Left kidney (tissue), 2 donors: ENCODE results near the gene RHBDF1. TPM values are rescaled to one million over a fixed set of nuclear protein-coding genes. Genes with fewer than 3 reads are reported as not detected.
"Not testable (repeated sequence)": the region's sequence is repeated elsewhere in the genome, so short reads cannot be mapped to it uniquely, and the experiment has no call there.

Experiments used
- DNase-seq: peaks from one replicate; pipeline ENCODE4 v3.0.0-alpha.2; 2013
- polyA plus RNA-seq: library from polyadenylated mRNA; unstranded; fragments of 120-200 nt; gene quantifications from one replicate; pipeline ENCODE4 v1.2.1, GENCODE V29; 2013; ENCODE audit not compliant: insufficient read length

Gene RHBDF1
- polyA plus RNA-seq, 1 donor, result 26.3 TPM

DNA sequence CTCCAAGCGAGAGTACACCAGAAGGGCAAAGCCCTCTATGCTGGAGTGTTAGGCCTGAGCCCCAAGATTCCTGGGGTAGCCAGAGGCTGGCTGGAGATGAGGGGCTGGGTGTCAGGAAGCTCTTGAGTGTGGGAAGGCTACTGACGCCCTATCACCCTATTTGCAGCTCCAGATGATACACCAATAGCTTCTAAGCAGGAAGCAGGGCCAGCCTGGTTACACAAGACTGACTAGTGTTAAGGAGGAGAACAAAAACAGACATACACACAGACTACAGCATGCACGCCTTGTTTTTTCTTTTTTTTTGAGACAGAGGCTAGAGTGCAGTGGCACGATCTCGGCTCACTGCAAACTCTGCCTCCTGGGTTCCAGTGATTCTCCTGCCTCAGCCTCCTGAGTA, 34.9 kb downstream of the RHBDF1 start:
- DNase-seq, result no peak

DNA sequence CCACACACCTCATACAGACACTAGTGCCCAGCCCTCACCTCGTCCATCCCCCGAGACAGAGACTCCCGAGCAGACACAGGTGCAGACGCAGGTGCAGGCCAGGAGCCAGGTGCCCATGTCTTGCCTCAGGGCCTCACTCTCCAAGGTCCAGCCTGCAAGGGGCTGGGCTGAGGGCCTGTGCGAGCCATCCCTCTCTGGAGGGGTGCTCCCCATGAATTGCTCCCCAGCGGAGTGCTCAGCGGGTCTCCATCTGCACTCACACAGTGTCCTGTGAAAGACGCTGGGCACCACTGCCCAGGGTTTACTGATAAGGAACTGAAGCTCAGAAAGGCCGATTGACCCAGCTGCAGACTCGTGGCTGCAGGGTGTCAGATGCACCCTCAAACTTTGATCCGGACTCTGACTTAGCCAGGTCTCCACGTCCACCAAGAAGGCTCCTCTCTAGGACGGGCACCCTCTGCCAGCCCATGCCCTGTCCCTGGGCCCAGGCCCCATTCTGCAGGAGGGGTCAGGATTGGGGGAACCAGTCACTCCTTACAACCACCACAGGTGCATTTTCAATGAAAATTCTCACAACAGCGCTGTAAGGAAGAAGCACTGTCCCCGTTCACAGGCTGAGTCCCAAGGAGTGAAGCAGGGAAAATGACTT, 36.0 kb downstream of the RHBDF1 start:
- DNase-seq, result no peak

DNA sequence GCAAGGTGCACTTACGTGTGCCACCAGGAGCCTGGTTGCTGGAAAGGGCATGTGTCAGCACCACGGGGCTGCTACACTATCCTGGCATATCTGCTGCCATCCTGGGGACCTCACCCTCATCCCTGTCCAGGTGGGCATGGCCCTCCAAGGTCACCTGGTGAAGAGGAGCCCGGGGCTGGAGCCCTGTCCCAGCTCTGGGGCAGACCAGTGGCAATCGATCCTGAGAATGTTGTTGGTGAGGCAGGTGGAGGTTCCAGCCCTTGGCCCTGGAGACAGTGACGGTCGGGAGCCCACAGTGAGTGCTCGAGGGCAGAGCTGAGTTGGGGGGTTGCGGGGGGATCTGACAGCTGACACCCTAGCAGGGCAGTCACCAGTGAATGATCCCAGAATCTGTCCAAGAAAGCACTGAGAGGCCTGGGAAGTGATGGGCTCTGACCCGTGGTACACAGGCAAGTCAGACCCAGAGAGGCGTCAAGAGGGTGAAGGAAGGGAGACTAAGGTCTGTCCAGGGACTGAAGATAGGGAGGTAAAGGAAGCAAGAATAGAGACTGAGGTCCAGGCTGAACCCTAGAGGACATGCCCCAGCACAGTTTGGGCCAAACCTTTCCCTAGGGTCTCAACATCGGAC, 36.6 kb downstream of the RHBDF1 start:
- DNase-seq, result no peak

DNA sequence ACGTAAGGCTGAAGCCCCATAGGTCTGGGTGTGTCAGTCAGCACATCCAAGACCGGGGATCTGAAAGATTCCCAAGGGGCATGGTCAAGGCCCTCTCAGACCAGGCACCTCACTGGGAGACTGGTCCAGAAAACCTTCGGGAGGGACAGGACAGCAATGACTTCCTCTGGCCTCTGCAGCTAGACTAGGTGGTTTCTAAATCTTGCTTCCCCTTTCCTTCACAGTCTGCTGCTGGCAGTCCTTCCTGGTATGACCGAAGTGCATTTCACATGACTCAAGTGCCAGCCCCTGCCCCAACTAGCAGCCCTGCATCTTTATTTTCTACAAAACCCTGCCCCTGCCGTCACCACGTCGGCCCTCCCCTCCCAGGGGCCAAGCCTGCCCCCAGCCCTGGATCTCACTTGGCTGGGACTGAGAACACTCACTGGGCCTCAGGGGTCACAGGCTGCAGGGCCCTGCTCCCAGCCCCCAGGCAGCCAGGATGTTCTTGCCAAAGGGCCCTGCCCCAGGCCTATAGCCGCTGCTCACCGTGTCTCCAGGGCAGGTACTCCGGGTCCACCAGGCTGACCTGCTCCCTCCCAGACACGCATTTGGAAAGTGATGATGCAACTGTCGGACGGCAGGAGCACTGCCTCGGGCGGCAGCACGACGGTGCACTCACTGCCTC, 37.3 kb downstream of the RHBDF1 start:
- DNase-seq, result no peak

- DNase-seq, result no peak
Measured at GRCh38 chr16:34648-34987, 37.8 kb downstream of the RHBDF1 start.

GRCh38 chr16:33877-34647, 38.4 kb downstream of the RHBDF1 start:
- no peak for DNase-seq

GRCh38 chr16:33154-33876, 39.1 kb downstream of the RHBDF1 start:
- DNase-seq, result not testable (repeated sequence)

- not testable (repeated sequence) for DNase-seq
Measured at GRCh38 chr16:30627-31026, 41.8 kb downstream of the RHBDF1 start.

DNA sequence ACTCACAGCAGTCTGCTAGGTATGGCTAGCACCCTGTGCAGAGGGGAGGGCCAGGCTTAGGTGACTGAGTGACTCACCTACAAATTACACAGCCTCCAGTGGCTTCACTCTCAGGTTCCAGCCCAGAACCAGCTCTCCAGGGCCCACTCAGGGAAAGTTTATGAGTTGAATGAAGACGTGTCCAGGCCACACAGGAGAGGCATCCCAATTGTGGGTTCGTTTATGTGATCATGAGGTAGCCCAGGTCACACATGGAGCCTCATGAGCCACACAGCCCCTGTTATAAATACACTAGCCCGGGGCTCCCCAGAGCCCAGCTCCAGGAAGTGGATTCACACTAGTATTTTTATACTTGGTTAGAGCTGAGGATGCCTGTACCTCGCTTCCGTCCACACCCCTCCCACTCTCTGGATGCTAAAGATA, 46.5 kb downstream of the RHBDF1 start:
- not testable (repeated sequence) for DNase-seq

GRCh38 chr16:24151-24550, 48.3 kb downstream of the RHBDF1 start:
- DNase-seq, result not testable (repeated sequence)

DNA sequence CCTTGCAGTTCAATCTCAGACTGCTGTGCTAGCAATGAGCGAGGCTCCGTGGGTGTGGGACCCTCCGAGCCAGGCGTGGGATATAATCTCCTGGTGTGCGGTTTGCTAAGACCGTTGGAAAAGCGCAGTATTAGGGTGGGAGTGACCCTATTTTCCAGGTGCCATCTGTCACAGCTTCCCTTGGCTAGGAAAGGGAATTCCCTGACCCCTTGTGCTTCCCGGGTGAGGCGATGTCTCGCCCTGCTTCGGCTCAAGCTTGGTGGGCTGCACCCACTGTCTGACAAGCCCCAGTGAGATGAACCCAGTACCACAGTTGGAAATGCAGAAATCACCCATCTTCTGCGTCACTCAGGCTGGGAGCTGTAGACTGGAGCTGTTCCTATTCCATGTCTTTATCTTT, 51.5 kb downstream of the RHBDF1 start:
- not testable (repeated sequence) for DNase-seq

DNA sequence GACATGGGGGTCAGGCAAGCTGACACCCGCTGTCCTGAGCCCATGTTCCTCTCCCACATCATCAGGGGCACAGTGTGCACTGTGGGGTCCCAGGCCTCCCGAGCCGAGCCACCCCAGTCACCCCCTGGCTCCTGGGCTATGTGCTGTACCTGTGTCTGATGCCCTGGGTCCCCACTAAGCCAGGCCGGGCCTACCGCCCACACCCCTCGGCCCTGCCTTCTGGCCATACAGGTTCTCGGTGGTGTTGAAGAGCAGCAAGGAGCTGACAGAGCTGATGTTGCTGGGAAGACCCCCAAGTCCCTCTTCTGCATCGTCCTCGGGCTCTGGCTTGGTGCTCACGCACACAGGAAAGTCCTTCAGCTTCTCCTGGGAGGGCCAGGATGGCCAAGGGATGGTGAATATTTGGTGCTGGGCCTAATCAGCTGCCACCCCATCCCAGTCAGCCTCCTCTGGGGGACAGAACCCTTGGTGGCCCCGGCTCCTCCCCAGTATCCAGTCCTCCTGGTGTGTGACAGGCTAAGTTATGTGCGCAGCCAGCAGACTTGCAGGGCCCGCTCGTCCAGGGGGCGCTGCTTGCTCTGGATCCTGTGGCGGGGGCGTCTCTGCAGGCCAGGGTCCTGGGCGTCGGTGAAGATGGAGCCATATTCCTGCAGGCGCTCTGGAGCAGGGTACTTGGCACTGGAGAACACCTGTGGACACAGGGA, 55.2 kb downstream of the RHBDF1 start:
- DNase-seq, result not testable (repeated sequence)

DNA sequence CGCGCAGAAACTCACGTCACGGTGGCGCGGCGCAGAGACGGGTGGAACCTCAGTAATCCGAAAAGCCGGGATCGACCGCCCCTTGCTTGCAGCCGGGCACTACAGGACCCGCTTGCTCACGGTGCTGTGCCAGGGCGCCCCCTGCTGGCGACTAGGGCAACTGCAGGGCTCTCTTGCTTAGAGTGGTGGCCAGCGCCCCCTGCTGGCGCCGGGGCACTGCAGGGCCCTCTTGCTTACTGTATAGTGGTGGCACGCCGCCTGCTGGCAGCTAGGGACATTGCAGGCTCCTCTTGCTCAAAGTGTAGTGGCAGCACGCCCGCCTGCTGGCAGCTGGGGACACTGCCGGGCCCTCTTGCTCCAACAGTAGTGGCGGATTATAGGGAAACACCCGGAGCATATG, 61.7 kb downstream of the RHBDF1 start:
- not testable (repeated sequence) for DNase-seq

- DNase-seq, result no peak
Measured at GRCh38 chr16:9903-10665, 62.3 kb downstream of the RHBDF1 start.

Other genes starting within 250 kb of the RHBDF1 start
- gene POLR3K, start 19.0 kb downstream of the RHBDF1 start, polyA plus RNA-seq, result 14.3 TPM
- 40.6 TPM for gene SNRNP25, start 18.8 kb downstream of the RHBDF1 start, polyA plus RNA-seq
- gene MPG, start 5.6 kb upstream of the RHBDF1 start, polyA plus RNA-seq, result 14.2 TPM
- 33.5 TPM for gene NPRL3, start 66.0 kb upstream of the RHBDF1 start, polyA plus RNA-seq
- 0.30 TPM for gene HBZ, start 80.0 kb upstream of the RHBDF1 start, polyA plus RNA-seq
- 1.8 TPM for gene HBM, start 93.3 kb upstream of the RHBDF1 start, polyA plus RNA-seq
- gene HBA2, start 100.2 kb upstream of the RHBDF1 start, polyA plus RNA-seq, result 570 TPM
- gene HBA1, start 104.0 kb upstream of the RHBDF1 start, polyA plus RNA-seq, result 394 TPM
- gene HBQ1, start 107.8 kb upstream of the RHBDF1 start, polyA plus RNA-seq, result not detected
- 168 TPM for gene LUC7L, start 156.8 kb upstream of the RHBDF1 start, polyA plus RNA-seq
- 74.8 TPM for gene FAM234A, start 162.2 kb upstream of the RHBDF1 start, polyA plus RNA-seq
- gene RGS11, start 203.3 kb upstream of the RHBDF1 start, polyA plus RNA-seq, result 1.4 TPM
- 3.6 TPM for gene ARHGDIG, start 208.0 kb upstream of the RHBDF1 start, polyA plus RNA-seq
- 2.4 TPM for gene PDIA2, start 210.5 kb upstream of the RHBDF1 start, polyA plus RNA-seq